Measurements from ENCODE around the gene UNC13D.

DNA sequence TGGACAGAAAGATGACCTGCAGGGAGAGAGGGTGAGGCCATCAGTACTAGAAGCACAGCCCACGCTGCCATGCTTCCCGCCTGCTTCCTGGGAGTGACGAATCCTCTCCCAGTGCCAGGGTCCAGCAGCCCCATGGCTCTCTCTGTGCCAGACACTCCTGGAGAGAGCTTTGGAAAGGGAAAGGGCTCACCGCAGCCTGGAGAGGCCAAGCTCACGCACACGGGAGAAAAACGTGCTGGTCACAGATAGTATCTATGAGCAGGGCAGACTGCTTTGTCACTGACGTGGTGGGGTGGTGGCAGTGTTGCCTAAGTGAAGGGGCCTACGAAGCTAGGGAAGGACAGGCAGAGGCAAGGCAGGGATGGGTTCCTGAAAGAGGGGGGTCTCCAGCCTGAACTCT lies 5.5 kb upstream of the UNC13D start:
- no peak for TF ChIP-seq SMC3 (conservative IDR thresholded peaks at IDR 0.05; ENCODE audit: poor library complexity)
- TF ChIP-seq, protein P1, sequence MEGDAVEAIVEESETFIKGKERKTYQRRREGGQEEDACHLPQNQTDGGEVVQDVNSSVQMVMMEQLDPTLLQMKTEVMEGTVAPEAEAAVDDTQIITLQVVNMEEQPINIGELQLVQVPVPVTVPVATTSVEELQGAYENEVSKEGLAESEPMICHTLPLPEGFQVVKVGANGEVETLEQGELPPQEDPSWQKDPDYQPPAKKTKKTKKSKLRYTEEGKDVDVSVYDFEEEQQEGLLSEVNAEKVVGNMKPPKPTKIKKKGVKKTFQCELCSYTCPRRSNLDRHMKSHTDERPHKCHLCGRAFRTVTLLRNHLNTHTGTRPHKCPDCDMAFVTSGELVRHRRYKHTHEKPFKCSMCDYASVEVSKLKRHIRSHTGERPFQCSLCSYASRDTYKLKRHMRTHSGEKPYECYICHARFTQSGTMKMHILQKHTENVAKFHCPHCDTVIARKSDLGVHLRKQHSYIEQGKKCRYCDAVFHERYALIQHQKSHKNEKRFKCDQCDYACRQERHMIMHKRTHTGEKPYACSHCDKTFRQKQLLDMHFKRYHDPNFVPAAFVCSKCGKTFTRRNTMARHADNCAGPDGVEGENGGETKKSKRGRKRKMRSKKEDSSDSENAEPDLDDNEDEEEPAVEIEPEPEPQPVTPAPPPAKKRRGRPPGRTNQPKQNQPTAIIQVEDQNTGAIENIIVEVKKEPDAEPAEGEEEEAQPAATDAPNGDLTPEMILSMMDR (IDR thresholded peaks at IDR 0.05; ENCODE audit: poor library complexity, severe bottlenecking), result no peak
